Body of pancreas (tissue), 4 donors: Measurements from ENCODE around the gene IMPDH1. TPM values are rescaled to one million over a fixed set of nuclear protein-coding genes. Genes with fewer than 3 reads are reported as not detected.

ENCODE experiments used
- ATAC-seq: fragments of 150-250 bp; one replicate; pipeline ENCODE4 v1.9.1; 2016
- DNase-seq, 4 donors: peaks; one replicate each; pipeline ENCODE4 v3.0.0-alpha.2; 2019
- H3K27ac ChIP-seq, 4 donors: fragments of 200-600 bp; sonication (generic); 1 replicate in 3 of 4; 2 replicates in 1 of 4; pipeline versions ENCODE4 v1.5.1 to v1.6.1; 2016 to 2019; ENCODE audit warnings: mild to moderate bottlenecking in 1 of 4, mixed read lengths in 1 of 4, moderate library complexity in 1 of 4
- H3K27me3 ChIP-seq, 2 donors: fragments of 200-600 bp; sonication (generic); one replicate each; pipeline ENCODE4 v1.6.0; 2016; ENCODE audit warnings: mild to moderate bottlenecking in 1 of 2
- H3K36me3 ChIP-seq, 2 donors: fragments of 200-600 bp; sonication (generic); replicated peaks in 1 of 2; 2 replicates each; pipeline ENCODE4 v1.5.1; 2016; ENCODE audit warnings: low read depth in 2 of 2; ENCODE audit not compliant: insufficient read depth in 1 of 2
- H3K4me1 ChIP-seq: fragments of 200-600 bp; sonication (generic); one replicate; pipeline ENCODE4 v1.6.0; 2016
- H3K4me3 ChIP-seq, 2 donors: fragments of 200-600 bp; sonication (generic); 1 replicate in 1 of 2; 2 replicates in 1 of 2; pipeline ENCODE4 v1.5.1; 2016 to 2019
- H3K9me3 ChIP-seq, 3 donors: fragments of 200-600 bp; sonication (generic); 1 replicate in 2 of 3; 2 replicates in 1 of 3; pipeline ENCODE4 v1.5.1; 2016
- POLR2A ChIP-seq, 3 donors: fragments of 450-650 bp; IDR thresholded peaks; one replicate each; pipeline ENCODE4 v1.6.1; 2016; ENCODE audit warnings: antibody characterized with exemption in 3 of 3, mild to moderate bottlenecking in 2 of 3
- WGBS, 2 donors: methylation state at CpG; one replicate each; pipeline ENCODE4 v1.1.5; 2017; 5-methylcytosine and 5-hydroxymethylcytosine counted together
- intact Hi-C: fragments of 100-400 bp; cut with DNase I; formaldehyde crosslinking; loops from one replicate; pipeline ENCODE4 v1.15.1; 2023
- total RNA-seq, 2 donors: library from RNA; depleted of rRNA; stranded (reverse); fragments of >200 nt; gene quantifications; one replicate each; pipeline ENCODE4 v1.1.0, GENCODE V29; 2016
- TF ChIP-seq, protein P1 (sequence below), 7 experiments: fragments of 450-650 bp in 4 of 7; fragments of 200-600 bp in 3 of 7; sonication (generic) in 3 of 7; IDR thresholded peaks; one replicate each; pipeline ENCODE4 v1.5.1; 2016 to 2019; ENCODE audit warnings: antibody characterized with exemption in 7 of 7

The IMPDH1 gene
- total RNA-seq, 2 donors from 2014 or later, result 23.9 to 46.1 TPM

DNA sequence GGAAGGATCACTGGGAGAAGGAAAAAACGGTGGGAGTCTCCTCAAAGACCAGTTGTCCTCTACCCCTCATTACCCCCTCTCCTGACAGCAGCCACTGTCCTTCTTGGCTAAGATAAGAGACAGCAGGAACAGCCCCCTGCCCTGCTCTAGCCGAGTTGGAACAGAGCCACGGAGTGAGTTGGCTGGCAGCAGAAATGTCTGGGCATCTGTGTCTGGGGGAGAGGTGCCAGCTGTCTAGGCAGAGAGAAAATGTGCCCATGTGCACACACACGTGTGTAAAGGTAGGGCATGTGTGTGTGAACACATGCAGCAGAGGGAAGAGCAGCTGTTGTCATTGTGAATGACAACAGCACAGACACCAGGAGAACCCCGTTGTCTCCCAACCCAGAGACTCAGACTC, 36.5 kb upstream of the IMPDH1 start:
- 23 to 44% methylated on average over 4 to 5 of the region's 5 CpGs for WGBS, 2 donors
- DNase-seq (peak in 2 of 4 donors; percentile 17 to 32), ATAC-seq (no peak)
- Histone ChIP-seq H3K4me1 (no peaks in the 10 kb centered on the region), H3K27me3 (no peaks in the 10 kb centered on the region), H3K27ac (no peak overlapping the region), H3K4me3 (no peak overlapping the region), H3K9me3 (no peaks in the 10 kb centered on the region), H3K36me3 (no peaks in the 10 kb centered on the region)
- intact Hi-C loops, result no loop called here
- TF ChIP-seq, protein P1, sequence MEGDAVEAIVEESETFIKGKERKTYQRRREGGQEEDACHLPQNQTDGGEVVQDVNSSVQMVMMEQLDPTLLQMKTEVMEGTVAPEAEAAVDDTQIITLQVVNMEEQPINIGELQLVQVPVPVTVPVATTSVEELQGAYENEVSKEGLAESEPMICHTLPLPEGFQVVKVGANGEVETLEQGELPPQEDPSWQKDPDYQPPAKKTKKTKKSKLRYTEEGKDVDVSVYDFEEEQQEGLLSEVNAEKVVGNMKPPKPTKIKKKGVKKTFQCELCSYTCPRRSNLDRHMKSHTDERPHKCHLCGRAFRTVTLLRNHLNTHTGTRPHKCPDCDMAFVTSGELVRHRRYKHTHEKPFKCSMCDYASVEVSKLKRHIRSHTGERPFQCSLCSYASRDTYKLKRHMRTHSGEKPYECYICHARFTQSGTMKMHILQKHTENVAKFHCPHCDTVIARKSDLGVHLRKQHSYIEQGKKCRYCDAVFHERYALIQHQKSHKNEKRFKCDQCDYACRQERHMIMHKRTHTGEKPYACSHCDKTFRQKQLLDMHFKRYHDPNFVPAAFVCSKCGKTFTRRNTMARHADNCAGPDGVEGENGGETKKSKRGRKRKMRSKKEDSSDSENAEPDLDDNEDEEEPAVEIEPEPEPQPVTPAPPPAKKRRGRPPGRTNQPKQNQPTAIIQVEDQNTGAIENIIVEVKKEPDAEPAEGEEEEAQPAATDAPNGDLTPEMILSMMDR (IDR thresholded peaks at IDR 0.05), result no peak
- no peak for TF ChIP-seq POLR2A (IDR thresholded peaks at IDR 0.05)

DNA sequence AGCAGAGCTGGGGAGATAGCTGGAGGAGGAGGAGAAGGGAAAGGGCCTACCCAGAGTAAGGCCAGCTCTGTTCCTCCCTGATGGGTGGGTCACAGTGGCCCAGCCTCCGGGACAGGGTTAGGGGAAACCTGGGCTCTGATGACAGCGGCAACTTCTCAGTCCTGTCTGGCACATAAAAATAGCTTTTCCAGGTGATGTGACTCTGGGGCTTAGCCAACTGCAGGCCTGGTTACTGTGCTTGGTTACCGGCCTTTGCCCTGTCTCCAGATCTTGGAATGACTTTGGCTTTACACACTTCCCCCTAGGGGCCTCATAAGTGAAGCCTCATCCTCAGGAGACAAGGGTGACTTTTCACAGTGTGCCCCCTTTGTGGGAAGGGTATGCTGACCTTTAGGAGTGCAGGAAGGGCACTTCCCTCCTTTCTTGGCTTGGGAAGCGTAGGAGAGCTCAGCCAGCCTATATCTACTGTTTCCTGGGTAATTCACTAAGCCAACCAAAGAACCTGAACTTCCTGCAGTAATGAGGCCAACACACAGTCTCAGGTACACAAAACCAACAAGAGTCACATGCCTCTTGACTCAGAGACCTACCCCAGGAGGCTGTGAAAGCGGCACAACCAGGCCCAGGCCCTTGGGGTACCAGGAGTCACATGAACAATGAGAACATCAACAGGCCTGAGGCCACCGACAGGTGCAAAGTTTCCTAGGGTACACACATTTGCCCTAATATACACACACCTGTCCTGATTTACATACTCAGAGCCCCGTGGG, 34.2 kb upstream of the IMPDH1 start:
- DNase-seq, result peak in 2 of 4 donors; percentile 26 to 61
- peak; percentile 27 for ATAC-seq
- H3K4me1 ChIP-seq, result no peaks in the 10 kb centered on the region
- no peaks in the 10 kb centered on the region for H3K36me3 ChIP-seq
- H3K4me3 ChIP-seq, result no peak overlapping the region
- H3K27me3 ChIP-seq, result no peaks in the 10 kb centered on the region
- intact Hi-C loops, result no loop called here
- no peak for TF ChIP-seq POLR2A (IDR thresholded peaks at IDR 0.05)
- TF ChIP-seq, protein P1 (IDR thresholded peaks at IDR 0.05), result no peak
- no peaks in the 10 kb centered on the region for H3K9me3 ChIP-seq
- 67 to 76% methylated on average over 3 to 7 of the region's 7 CpGs for WGBS, 2 donors
- peak overlapping the region in 2 of 4 donors; percentile 3 to 45 for H3K27ac ChIP-seq

DNA sequence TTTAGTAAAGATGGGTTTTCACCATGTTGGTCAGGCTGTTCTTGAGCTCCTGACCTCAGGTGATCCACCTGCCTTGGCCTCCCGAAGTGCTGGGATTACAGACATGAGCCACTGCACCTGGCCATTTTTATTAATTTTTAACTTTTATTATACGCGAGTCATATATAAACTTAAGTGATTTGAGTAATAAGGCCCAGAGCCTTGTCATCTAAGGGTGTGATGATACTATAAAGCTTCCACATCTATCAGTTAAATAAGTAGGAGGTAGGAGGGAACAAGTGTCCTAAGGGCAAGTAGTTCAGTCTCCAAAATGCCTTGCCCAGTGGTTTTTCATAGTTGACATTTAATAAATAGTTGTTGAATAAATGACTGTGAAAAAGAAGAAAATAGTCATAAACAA, 32.6 kb upstream of the IMPDH1 start:
- H3K27ac ChIP-seq, result no peak overlapping the region
- H3K27me3 ChIP-seq, result no peaks in the 10 kb centered on the region
- 62 to 63% methylated on average over 3 of the region's 3 CpGs for WGBS, 2 donors
- intact Hi-C loops, result no loop called here
- no peaks in the 10 kb centered on the region for H3K4me1 ChIP-seq
- no peak for TF ChIP-seq POLR2A (IDR thresholded peaks at IDR 0.05)
- TF ChIP-seq, protein P1 (IDR thresholded peaks at IDR 0.05), result no peak
- H3K36me3 ChIP-seq, result no peaks in the 10 kb centered on the region
- no peak for ATAC-seq
- no peak overlapping the region for H3K4me3 ChIP-seq
- DNase-seq, result no peak
- H3K9me3 ChIP-seq, result no peaks in the 10 kb centered on the region

DNA sequence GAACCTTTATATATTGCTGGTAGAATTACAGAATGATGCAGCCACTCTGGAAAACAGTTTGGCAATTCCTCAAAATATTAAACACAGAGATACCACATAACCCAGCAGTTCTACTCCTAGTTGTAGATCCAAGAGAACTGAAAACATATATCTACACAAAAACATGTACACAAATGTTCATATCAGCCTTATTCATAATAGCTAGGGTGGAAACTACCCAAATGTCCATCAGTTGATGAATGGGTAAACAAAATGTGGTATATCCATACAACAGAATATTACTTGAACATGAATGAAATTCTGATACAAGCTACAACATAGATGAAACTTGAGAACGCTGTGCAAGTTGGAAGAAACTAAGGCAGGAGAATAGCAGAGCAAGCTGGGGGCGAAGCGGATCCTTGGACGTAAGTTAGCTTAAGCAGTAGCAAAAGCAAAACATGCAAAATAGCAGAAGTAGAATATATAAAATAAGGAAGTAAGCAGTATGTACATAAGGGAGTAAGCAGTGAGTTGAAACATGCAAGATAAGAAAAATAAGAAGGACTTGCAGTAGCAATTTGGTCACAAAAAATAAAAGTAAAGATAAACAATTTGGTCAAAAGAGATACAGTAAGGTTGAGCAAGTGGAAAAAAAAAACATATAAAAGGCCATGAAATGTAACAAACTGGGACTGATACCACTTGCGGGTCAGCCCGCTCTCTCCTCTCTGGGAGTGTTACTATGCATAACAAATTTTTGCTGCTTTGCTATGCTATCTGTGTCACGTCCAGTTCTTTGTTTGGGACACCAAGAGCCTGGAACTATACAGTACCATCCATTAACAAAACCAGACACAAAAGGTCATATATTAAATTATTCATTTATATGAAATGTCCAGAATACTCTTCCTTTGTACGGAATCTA, 27.9 kb upstream of the IMPDH1 start:
- no peak for ATAC-seq

More for the DNA sequence above, 27.9 kb upstream of the IMPDH1 start:
- no peak for DNase-seq
- intact Hi-C loops, result no loop called here
- Histone ChIP-seq H3K4me1 (no peaks in the 10 kb centered on the region), H3K9me3 (no peaks in the 10 kb centered on the region), H3K27me3 (no peaks in the 10 kb centered on the region), H3K36me3 (no peaks in the 10 kb centered on the region), H3K27ac (no peak overlapping the region), H3K4me3 (no peak overlapping the region)
- WGBS, 2 donors, result 76 to 83% methylated on average over 8 of the region's 8 CpGs
- TF ChIP-seq POLR2A (IDR thresholded peaks at IDR 0.05), result no peak
- TF ChIP-seq, protein P1 (IDR thresholded peaks at IDR 0.05), result no peak
